ENCODE measurements around the gene TBC1D32.

DNA sequence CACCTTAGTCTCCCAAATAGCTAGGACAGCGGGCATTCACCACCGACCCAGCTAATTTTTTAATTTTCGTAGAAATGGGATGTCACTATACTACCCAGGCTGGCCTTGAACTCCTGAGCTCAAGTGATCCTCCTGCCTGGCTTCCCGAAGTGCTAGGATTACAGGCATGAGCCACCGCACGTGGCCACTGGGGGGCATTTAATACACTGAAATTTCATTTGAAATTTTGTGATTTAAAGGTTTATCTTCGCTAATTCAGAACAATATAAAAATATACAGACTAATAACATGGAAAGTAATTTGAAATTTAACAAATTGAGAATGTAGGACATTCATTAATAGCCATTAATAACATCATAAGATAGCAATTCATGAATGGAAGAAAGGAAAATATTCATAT lies 20.5 kb upstream of the TBC1D32 start:
- TF ChIP-seq POLR2A (IDR thresholded peaks at IDR 0.05; ENCODE audit: low read length) (no peak), GATA1 (IDR thresholded peaks at IDR 0.05; ENCODE audit: low read depth, low read length) (no peak)
